Endothelial cell of umbilical vein (primary cell): Measurements from ENCODE around the gene DEPDC4.

ENCODE experiments used
- CTCF ChIP-seq, 2 donors: IDR thresholded peaks; 1 replicate in 1 of 2; 2 replicates in 1 of 2; pipeline ENCODE4 v1.5.1; 2011; ENCODE audit warnings: low read length in 2 of 2, mild to moderate bottlenecking in 2 of 2, moderate library complexity in 2 of 2, control low read depth in 1 of 2, inconsistent platforms in 1 of 2, low read depth in 1 of 2; ENCODE audit not compliant: insufficient read depth in 1 of 2; ENCODE audit errors: extremely low read depth in 1 of 2
- EZH2 ChIP-seq: IDR thresholded peaks from 2 replicates; pipeline ENCODE4 v1.6.1; 2012; ENCODE audit warnings: borderline replicate concordance, low read depth, mild to moderate bottlenecking, moderate library complexity, low read length, inconsistent platforms; ENCODE audit not compliant: severe bottlenecking
- FOS ChIP-seq: IDR thresholded peaks from 2 replicates; pipeline ENCODE4 v1.6.1; 2011; ENCODE audit warnings: mild to moderate bottlenecking, low read length, moderate library complexity, borderline replicate concordance; ENCODE audit not compliant: insufficient read depth

DNA sequence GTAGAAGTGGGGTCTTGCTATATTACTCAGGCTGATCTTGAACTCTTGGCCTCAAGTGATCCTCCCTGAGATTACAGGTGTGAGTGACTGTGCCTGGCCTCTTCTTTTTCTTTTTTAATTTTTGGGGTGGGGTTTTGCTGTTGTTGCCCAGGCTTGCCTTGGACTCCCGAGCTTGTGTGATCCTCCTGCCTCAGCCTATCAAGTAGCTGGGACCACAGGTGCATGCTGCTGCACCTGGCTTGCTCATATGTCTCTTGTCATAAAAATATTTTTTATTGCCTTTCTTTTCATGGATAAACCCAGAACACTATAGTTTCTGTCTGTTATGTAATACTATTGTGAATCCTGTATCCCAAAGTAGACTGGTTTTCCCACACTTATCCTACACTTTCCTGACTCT is 26.1 kb upstream of the DEPDC4 start:
- TF ChIP-seq FOS (no peak), CTCF (IDR thresholded peaks at IDR 0.05; ENCODE audit: extremely low read depth in 1 of 2, insufficient read depth in 1 of 2, low read depth in 1 of 2, low read length in 2 of 2) (no peak), EZH2 (no peak)
